Measurements from ENCODE around the gene TTC34. TPM values are rescaled to one million over a fixed set of nuclear protein-coding genes. Genes with fewer than 3 reads are reported as not detected.

The TTC34 gene
- total and polyA plus RNA-seq, 2 of the 13 experiments (the other 11 are each of a cell fraction or from before 2014, with no cell fraction given): 0.07 to 0.11 TPM

GRCh38 chr1:2590233-2591141, 211.0 kb downstream of the TTC34 start:
- no peaks in the 10 kb centered on the region for H3K79me2 ChIP-seq (ENCODE audit: insufficient read depth, low read length)
- no peaks in the 10 kb centered on the region for H4K20me1 ChIP-seq (ENCODE audit: insufficient read depth, low read length)
- no peak for FAIRE-seq
- H3K4me2 ChIP-seq (ENCODE audit: low read depth, low read length): no peak overlapping the region
- H3K4me3 ChIP-seq (replicated peaks in 1 of 3; ENCODE audit: insufficient read depth in 1 of 3, low read depth in 2 of 3, low read length in 3 of 3): no peak overlapping the region
- no peak overlapping the region for H3K9ac ChIP-seq (ENCODE audit: insufficient read depth, low read depth, low read length)
- peaks cover 5 to 28% of the 10 kb centered on the region in 2 experiments; a peak in 4 of 5 replicates for H3K27me3 ChIP-seq (ENCODE audit: control insufficient read depth in 1 of 2, insufficient read depth in 2 of 2, low read length in 2 of 2)
- ChIA-PET CTCF (ENCODE audit: low intra/inter-chr PET ratio, low total read pairs) (no interaction called here), POLR2A (interaction anchor here (1.0 kb wide), 1 partner anchor 12 kb away, joined by 3 read pairs; no protein-coding TSS in a partner anchor)
- intact Hi-C loops (cut with micrococcal nuclease; ENCODE audit: unreplicated experiment) (no loop called here), in situ Hi-C loops (cut with HindIII; ENCODE audit: extremely low pct_ligation_motif_present, low pct_unique_long_range_greater_than_20kb) (no loop called here)
- H2AFZ ChIP-seq (ENCODE audit: low read length): no peak overlapping the region
- TF ChIP-seq RBFOX2 (IDR thresholded peaks at IDR 0.05; ENCODE audit: low read depth, low read length): 0 out of 2 replicates have a peak, but pooled peaks have one; percentile 42
- TF ChIP-seq AGO2 (optimal IDR thresholded peaks at IDR 0.05; ENCODE audit: low read depth, low read length): peak; percentile 68
- TF ChIP-seq TGIF2 (CRISPR knock-in tag; IDR thresholded peaks at IDR 0.05): no peak
- ATAC-seq: no peak
- BruUV-seq (replicated peaks): TSS peak; percentile 65
- H3K9me3 ChIP-seq (ENCODE audit: low read length): no peaks in the 10 kb centered on the region
- no peak for DNase-seq (ENCODE audit: low spot score)
- H3K4me1 ChIP-seq (ENCODE audit: insufficient read depth, low read length): peaks cover 20% of the 10 kb centered on the region
- 93% methylated on average over 16 of the region's 31 CpGs for WGBS (ENCODE audit: low lambda C conversion rate)
- no peaks in the 10 kb centered on the region for H3K36me3 ChIP-seq (replicated peaks in 1 of 2; ENCODE audit: control insufficient read depth in 1 of 2, insufficient read depth in 2 of 2, low read length in 2 of 2)
- no peak overlapping the region for H3K27ac ChIP-seq (ENCODE audit: extremely low read length, insufficient read depth, low read length)

DNA sequence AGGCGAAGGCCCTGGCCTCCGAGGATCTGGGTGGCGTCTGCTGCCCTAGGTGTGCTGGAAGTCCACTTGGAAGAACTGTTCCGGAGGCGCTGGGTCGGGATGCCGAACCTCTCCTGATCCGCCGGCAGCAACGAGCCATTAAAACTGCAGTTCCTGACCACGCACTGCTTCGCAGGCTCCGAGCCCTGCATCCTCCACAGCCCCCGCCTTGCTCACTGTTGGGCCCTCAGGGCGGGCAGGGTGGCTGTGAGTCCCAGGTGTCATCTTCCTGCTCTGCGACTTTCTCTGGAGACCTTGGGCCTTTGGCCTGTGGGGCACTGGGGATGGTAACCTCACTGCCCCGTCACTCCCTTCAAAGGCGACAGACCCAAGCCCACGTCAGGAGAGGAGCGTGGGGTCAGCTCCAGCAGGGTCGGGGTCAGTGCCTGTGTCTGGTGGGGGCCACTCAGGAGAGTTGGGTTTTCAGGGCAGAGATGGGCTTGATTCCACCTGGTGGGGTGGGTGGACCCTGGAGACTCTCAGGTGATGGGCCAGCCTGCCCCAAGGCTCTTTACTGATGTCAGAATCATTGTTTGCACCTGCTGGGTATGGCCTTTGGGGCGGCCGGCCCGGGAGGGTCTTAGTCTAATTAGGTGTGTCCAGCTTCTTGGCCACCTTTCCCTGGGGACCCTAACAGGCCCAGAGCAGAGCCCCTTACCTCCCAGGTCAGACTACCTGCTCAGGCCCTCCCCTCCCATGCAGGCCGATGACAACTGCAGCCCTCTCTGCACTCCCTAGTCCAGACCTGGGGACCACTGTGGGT, 211.9 kb downstream of the TTC34 start:
- CTCF ChIA-PET (ENCODE audit: low intra/inter-chr PET ratio, low total read pairs): no interaction called here
- Histone ChIP-seq H2AFZ (ENCODE audit: low read length) (no peak overlapping the region), H3K79me2 (ENCODE audit: insufficient read depth, low read length) (no peaks in the 10 kb centered on the region), H3K27me3 (ENCODE audit: control insufficient read depth in 1 of 2, insufficient read depth in 2 of 2, low read length in 2 of 2) (peaks cover 5 to 20% of the 10 kb centered on the region in 2 experiments; a peak in 4 of 5 replicates), H3K9ac (ENCODE audit: insufficient read depth, low read depth, low read length) (no peak overlapping the region), H3K4me2 (ENCODE audit: low read depth, low read length) (no peak overlapping the region), H3K4me3 (replicated peaks in 1 of 3; ENCODE audit: insufficient read depth in 1 of 3, low read depth in 2 of 3, low read length in 3 of 3) (no peak overlapping the region), H3K4me1 (ENCODE audit: insufficient read depth, low read length) (peaks cover 29% of the 10 kb centered on the region), H3K27ac (ENCODE audit: extremely low read length, insufficient read depth, low read length) (no peak overlapping the region), H4K20me1 (ENCODE audit: insufficient read depth, low read length) (no peaks in the 10 kb centered on the region), H3K36me3 (replicated peaks in 1 of 2; ENCODE audit: control insufficient read depth in 1 of 2, insufficient read depth in 2 of 2, low read length in 2 of 2) (no peaks in the 10 kb centered on the region), H3K9me3 (ENCODE audit: low read length) (no peaks in the 10 kb centered on the region)
- in situ Hi-C loops (cut with HindIII; ENCODE audit: extremely low pct_ligation_motif_present, low pct_unique_long_range_greater_than_20kb): no loop called here
- no peak for TF ChIP-seq GFI1 (CRISPR knock-in tag; IDR thresholded peaks at IDR 0.05; ENCODE audit: borderline replicate concordance)
- TF ChIP-seq, protein P1, sequence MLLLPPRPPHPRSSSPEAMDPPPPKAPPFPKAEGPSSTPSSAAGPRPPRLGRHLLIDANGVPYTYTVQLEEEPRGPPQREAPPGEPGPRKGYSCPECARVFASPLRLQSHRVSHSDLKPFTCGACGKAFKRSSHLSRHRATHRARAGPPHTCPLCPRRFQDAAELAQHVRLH (CRISPR knock-in tag; IDR thresholded peaks at IDR 0.05; ENCODE audit: borderline replicate concordance, low read depth): no peak
- no peak for TF ChIP-seq PCBP1 (IDR thresholded peaks at IDR 0.05; ENCODE audit: borderline replicate concordance, low read depth, low read length)
- TF ChIP-seq MTA3 (CRISPR knock-in tag; IDR thresholded peaks at IDR 0.05): no peak
- no peak for TF ChIP-seq ISX (CRISPR knock-in tag; conservative IDR thresholded peaks at IDR 0.05)
- POLR2A ChIA-PET: no interaction called here
- intact Hi-C loops (cut with micrococcal nuclease; ENCODE audit: unreplicated experiment): loop anchor here (10.0 kb wide), 1 partner anchor 45 kb away; the partner anchor contains the start of gene MMEL1
- no peak for DNase-seq (ENCODE audit: low spot score)
- BruUV-seq (replicated peaks): no TSS peak
- no peak for FAIRE-seq
- 95% methylated on average over 7 of the region's 25 CpGs for WGBS (ENCODE audit: low lambda C conversion rate)
- no peak for ATAC-seq

Measured in HepG2 (cell line).